Measurements from ENCODE around the gene ENOX1. TPM values are rescaled to one million over a fixed set of nuclear protein-coding genes. Genes with fewer than 3 reads are reported as not detected.

Gene ENOX1
- total RNA-seq, 1 donor from 2014 or later = 0.14 TPM

DNA sequence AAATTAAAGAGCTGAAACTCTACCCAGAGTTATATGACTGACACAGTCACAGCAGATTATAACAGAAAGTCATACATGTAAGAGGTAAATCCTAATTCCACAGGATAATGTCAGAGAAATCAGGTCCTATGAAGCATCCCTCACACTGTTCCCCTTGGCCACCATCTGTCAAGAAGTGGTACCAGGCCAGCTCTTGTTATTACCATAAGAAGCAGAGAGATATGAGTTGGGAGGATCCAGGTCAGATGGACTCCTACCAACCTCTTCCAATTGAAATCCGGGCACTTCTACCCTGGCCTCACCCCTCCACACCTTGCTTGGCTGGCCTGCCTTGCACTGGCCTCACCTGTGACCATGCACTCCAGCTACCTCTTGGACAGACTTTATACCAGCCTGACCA, 410.2 kb downstream of the ENOX1 start:
- Mint-ChIP-seq H3K27me3 (peaks cover 25% of the 10 kb centered on the region), H3K4me1 (peaks cover 2% of the 10 kb centered on the region), H3K36me3 (ENCODE audit: low read depth) (no peaks in the 10 kb centered on the region), H3K9me3 (peaks cover 8% of the 10 kb centered on the region), H3K27ac (no peak overlapping the region), H3K4me3 (no peak overlapping the region)
- DNase-seq = no peak
- intact Hi-C loops (cut with micrococcal nuclease) = no loop called here

DNA sequence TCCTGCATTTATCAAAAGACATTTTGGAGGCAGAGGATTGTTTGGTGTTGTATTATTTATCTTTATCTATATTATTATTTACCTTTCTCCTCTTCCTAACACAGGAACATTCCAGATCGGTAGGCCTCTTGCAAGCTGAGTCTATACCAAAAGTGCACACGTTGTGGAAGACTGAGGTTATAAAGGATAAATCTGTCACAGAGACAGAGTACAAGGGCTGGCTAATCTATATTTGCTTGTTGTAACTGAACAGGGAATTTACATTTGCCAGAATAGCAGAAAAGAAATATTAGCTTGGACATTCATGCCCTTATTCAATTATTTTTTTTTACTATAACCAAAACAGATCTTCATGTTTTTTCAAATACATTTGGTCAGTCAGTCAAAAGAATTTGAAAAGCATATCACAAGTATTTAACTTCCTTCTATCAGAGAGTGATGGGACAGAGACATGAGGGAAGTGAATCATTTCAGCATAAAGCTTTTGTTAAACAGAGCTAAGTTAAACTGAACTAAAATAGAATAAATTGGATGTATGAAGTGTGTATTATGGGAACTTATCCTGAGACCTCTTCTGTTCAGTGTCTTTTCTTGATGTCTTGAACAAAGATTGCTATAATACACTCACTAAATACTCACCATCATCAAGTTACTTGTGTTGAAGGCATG, 410.8 kb downstream of the ENOX1 start:
- no peak for DNase-seq
- Mint-ChIP-seq H3K27me3 (peaks cover 25% of the 10 kb centered on the region), H3K4me1 (peaks cover 2% of the 10 kb centered on the region), H3K9me3 (peaks cover 8% of the 10 kb centered on the region), H3K36me3 (ENCODE audit: low read depth) (no peaks in the 10 kb centered on the region), H3K27ac (no peak overlapping the region), H3K4me3 (no peak overlapping the region)
- intact Hi-C loops (cut with micrococcal nuclease) = no loop called here

DNA sequence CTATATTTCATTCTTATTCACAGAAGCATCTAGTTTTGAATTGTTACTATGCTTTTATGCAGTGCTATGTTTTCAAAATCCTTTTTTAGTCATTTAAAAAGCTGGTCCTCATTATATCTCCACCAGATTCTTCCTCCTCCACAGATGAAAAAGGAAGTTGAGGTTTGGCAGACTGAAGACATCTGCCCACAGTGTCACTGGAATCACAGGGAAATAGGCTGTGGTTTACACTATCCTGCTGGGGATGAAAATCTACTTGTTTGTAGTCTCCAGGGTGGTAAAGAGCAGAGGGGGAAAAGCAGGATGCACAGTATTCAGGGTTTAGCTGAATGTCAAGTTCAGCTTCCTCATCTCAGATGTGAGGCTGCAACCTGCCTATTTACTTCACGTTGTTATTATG, 412.2 kb downstream of the ENOX1 start:
- peaks cover 23% of the 10 kb centered on the region for H3K27me3 Mint-ChIP-seq
- H3K27ac Mint-ChIP-seq = no peak overlapping the region
- intact Hi-C loops (cut with micrococcal nuclease) = no loop called here
- H3K9me3 Mint-ChIP-seq = peaks cover 8% of the 10 kb centered on the region
- H3K36me3 Mint-ChIP-seq (ENCODE audit: low read depth) = no peaks in the 10 kb centered on the region
- DNase-seq = no peak
- H3K4me1 Mint-ChIP-seq = peaks cover 2% of the 10 kb centered on the region
- H3K4me3 Mint-ChIP-seq = no peak overlapping the region

DNA sequence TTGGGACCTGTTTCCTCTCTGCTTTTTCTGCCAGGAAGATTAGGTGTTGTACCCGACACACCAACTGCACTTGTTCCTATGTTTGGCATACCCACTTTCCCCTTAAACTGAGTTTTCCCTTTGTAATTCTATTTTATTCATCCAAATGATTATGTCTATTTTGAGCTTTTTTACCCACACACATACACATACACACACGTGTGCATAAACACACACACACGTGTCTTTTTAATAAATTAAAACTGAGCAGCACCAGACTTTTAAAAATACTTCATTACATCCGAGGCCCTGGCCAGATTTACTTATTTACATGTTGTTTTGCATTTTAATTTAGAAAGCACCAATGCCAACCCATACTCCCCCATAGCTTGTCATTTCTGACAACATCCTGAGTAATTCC, 413.4 kb downstream of the ENOX1 start:
- DNase-seq = no peak
- Mint-ChIP-seq H3K4me3 (no peak overlapping the region), H3K36me3 (ENCODE audit: low read depth) (no peaks in the 10 kb centered on the region), H3K9me3 (peaks cover 4% of the 10 kb centered on the region), H3K27me3 (peaks cover 16% of the 10 kb centered on the region), H3K4me1 (peaks cover 5% of the 10 kb centered on the region), H3K27ac (no peak overlapping the region)
- intact Hi-C loops (cut with micrococcal nuclease) = no loop called here

DNA sequence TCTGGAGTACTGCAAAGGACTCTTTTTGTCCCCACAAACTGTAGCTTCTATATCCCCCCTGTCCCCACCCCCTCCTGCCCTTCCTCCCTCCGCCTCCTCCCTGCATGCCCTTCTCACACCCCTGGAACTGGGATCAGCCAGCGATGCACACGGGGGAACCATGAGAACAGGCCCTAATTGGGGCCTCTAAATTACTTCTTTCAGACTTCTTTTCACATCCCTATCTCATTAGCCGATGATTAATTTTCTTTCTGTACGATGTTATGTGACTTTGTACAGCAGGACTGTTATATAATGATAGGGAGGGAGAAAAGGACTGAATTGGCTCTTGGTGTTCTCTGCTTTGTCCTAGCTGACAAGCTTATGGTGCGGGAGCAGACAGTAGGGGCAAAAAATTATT, 415.9 kb downstream of the ENOX1 start:
- DNase-seq = no peak
- H3K4me1 Mint-ChIP-seq = peaks cover 16% of the 10 kb centered on the region
- H3K27ac Mint-ChIP-seq = no peak overlapping the region
- no peaks in the 10 kb centered on the region for H3K36me3 Mint-ChIP-seq (ENCODE audit: low read depth)
- intact Hi-C loops (cut with micrococcal nuclease) = no loop called here
- peaks cover 6% of the 10 kb centered on the region for H3K27me3 Mint-ChIP-seq
- H3K4me3 Mint-ChIP-seq = no peak overlapping the region
- H3K9me3 Mint-ChIP-seq = no peaks in the 10 kb centered on the region

DNA sequence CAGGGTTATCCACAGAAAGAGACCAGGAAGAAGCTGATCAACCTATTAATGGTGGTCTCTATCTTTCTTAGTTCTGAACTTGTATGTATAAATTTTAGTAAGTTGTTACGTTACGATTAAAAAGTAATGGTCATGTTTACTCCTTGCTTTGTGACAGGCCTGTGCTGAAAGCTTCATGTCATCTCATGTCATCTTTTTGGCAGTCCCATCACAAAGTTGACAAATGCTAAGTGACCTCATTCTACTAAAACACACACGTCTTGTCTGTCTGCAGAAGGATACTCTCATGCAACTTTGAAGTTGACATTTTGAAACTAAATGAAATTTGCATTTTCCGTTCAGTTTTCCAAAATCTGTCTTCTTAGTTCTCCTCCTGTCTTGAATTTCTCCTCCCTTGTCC, 417.5 kb downstream of the ENOX1 start:
- H3K27me3 Mint-ChIP-seq = peaks cover 3% of the 10 kb centered on the region
- no peak overlapping the region for H3K4me3 Mint-ChIP-seq

DNA sequence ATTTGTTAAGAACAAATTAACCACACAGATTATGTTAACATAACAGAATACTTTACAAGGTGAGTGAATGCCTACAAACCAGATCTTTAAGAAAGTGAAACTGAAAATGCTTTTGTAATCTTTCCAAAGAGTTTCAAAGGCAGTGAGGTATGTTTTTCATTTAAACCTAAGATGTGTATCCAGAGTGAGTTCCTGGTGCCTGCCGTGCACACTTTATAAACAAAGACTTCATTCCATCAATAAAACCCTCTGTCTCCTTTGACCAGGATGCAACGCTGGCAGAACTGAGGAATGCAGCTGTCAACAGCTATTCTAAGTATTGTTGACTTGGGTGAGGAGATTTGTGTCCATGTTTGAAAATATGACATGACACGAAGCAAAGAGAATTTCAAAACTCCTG, 418.8 kb downstream of the ENOX1 start:
- H3K36me3 Mint-ChIP-seq (ENCODE audit: low read depth) = no peaks in the 10 kb centered on the region
- peak; percentile 70 for DNase-seq
- H3K4me3 Mint-ChIP-seq = peak overlapping the region; percentile 69
- H3K27ac Mint-ChIP-seq = peak overlapping the region; percentile 23
- peaks cover 16% of the 10 kb centered on the region for H3K4me1 Mint-ChIP-seq
- no peaks in the 10 kb centered on the region for H3K27me3 Mint-ChIP-seq
- intact Hi-C loops (cut with micrococcal nuclease) = no loop called here
- no peaks in the 10 kb centered on the region for H3K9me3 Mint-ChIP-seq

More for the DNA sequence above, 417.5 kb downstream of the ENOX1 start:
- H3K36me3 Mint-ChIP-seq (ENCODE audit: low read depth) = no peaks in the 10 kb centered on the region
- no peaks in the 10 kb centered on the region for H3K9me3 Mint-ChIP-seq
- intact Hi-C loops (cut with micrococcal nuclease) = no loop called here
- H3K27ac Mint-ChIP-seq = no peak overlapping the region
- H3K4me1 Mint-ChIP-seq = peaks cover 16% of the 10 kb centered on the region
- no peak for DNase-seq

DNA sequence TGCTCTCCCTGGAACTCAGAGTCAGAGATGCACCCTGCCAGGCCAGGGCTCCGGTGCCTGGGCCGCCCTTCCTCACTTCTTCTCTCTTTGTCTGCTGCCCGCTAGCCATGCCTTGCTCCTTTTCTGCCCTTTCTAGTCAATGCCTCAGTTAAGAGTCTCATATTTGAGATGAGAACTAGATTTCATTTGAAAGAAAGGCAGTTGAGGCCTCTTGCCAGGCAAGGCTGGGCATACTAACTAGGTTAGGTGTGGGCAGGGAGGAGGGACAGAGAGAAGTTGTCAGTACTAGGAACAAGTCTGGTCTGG, 421.8 kb downstream of the ENOX1 start:
- no peaks in the 10 kb centered on the region for H3K27me3 Mint-ChIP-seq
- H3K27ac Mint-ChIP-seq = no peak overlapping the region
- intact Hi-C loops (cut with micrococcal nuclease) = no loop called here
- no peaks in the 10 kb centered on the region for H3K36me3 Mint-ChIP-seq (ENCODE audit: low read depth)
- no peak overlapping the region for H3K4me3 Mint-ChIP-seq
- DNase-seq = no peak
- H3K9me3 Mint-ChIP-seq = no peaks in the 10 kb centered on the region
- peaks cover 13% of the 10 kb centered on the region for H3K4me1 Mint-ChIP-seq

DNA sequence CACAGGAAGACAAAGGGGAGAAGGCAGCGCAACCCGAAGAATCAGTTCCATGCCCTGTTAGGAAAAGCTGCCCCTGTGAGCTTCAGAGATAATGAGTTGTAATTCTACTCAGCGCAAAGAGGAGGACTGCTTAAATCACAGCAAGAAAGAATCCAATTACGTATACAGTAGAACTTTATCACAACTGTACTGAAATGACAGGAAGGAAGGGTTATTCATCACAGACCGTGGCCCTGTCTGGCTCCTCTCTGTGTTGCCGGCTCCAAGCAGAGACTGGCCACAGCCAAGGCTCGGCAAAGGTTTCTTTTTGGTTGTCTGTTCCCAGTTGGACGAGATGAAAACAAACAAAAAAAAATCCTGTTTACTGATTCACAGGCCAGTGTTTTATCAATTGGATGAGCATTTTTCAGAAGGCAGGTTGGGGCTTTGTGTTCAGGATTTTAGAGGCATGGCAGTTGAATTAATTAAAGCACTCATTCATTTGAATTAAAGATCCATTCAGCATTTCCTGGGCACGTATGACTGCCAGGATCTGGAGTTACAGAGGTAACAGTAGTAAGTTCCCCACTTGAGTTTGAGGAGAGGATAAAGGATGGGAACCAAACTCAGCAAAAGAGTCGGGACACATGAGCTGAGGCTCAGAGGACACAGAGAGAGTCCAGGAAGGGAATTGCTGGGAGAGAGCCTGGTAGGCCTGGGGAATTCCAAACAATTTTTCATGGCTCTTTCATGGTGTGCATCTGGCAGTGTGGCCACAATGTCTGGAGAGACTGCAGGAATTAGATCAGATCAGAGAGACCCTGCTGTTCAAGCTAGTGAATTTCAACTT, 422.3 kb downstream of the ENOX1 start:
- Mint-ChIP-seq H3K4me1 (peaks cover 13% of the 10 kb centered on the region), H3K4me3 (no peak overlapping the region), H3K9me3 (no peaks in the 10 kb centered on the region), H3K27me3 (no peaks in the 10 kb centered on the region), H3K27ac (no peak overlapping the region), H3K36me3 (ENCODE audit: low read depth) (no peaks in the 10 kb centered on the region)
- DNase-seq = no peak
- intact Hi-C loops (cut with micrococcal nuclease) = no loop called here

DNA sequence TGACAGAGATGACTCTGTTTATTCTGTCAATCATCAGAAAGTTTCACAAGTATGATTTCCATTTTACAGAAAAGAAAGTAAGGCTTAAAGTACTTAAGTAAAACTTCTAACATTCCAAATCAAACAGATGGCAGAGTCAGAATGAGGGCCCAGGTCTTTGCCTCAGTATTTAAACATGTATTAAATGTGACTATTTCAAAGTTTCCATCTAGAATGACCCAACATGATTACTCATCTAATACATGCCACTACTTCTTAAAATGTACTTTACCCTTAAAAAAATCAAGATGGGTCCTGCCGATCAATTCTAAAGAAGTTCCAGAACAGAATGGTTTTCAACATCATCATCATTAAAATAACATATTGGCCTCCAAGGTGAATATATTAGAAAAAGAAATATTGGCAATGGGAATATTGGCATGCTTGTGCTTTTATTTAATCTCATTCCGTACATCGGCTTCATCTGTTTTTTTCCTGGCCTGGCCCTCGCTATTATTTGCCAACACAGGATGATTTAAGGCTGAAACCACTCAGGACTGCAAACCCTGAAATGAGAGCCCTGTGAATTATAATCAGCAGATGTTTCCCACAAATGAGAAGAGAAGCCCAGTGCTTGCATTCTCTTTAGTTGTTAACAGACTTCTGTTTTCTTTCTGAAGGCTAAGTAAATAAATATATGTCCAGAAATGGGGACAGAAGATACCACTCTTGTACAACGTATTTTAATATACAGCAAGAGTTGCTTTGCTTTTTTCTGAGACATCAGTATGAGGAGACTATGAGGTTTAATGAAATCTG, 423.4 kb downstream of the ENOX1 start:
- no peaks in the 10 kb centered on the region for H3K27me3 Mint-ChIP-seq
- no peaks in the 10 kb centered on the region for H3K9me3 Mint-ChIP-seq
- H3K36me3 Mint-ChIP-seq (ENCODE audit: low read depth) = no peaks in the 10 kb centered on the region
- intact Hi-C loops (cut with micrococcal nuclease) = no loop called here
- peaks cover 10% of the 10 kb centered on the region for H3K4me1 Mint-ChIP-seq
- DNase-seq = no peak
- H3K27ac Mint-ChIP-seq = no peak overlapping the region
- H3K4me3 Mint-ChIP-seq = no peak overlapping the region

DNA sequence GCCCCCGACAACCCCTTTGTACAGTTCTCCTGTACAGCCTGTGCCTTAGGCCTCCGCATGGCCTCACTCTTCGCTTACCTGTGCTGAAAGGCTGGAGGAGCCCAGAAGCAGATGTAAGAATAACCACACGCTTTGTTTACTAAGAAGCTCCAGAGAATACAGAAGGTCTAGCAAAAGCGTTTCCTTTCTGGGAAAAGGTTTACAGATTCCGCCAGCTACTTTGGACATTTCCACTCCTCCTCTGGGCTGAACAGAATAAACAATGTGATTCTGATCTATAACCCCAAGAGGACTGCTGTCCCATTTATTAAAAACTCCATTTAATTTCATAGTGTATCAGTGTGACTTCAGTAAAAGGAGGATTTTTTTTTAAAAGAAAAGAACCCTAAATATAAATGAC, 424.2 kb downstream of the ENOX1 start:
- intact Hi-C loops (cut with micrococcal nuclease) = no loop called here
- H3K4me3 Mint-ChIP-seq = no peak overlapping the region
- H3K4me1 Mint-ChIP-seq = peaks cover 4% of the 10 kb centered on the region

DNA sequence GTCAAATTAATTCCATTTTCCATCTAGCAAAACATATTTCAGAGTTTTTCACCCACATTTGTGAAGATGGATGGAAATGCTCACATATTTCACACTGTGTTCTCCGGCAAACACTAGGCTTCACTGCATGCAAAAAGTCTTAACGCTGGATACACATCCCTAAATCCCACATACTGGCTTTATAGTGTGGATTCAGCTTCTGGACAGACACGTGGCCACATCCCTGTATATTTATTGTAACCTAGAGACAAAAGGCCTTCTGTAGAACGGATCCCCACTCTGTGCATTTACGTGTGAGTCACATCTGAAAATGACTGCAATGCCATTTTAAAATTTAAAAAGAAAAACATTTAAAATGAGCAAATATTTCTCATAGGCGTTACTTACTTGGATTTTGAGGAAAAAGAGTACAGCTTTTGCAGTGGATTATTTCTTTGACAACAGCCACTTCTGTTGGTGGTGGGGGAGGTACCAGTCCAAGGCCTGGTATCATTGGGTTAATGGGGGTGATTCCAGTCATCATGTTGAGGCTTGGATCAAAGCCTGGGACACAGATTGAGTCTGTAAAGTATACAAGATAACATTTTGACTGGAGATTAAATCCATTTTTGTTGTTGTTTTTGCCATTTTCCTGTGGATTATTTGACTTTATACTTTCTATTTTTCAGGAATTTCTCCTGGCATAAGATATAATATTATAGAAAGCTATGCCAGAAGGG, 425.7 kb downstream of the ENOX1 start:
- Mint-ChIP-seq H3K4me1 (peaks cover 2% of the 10 kb centered on the region), H3K36me3 (ENCODE audit: low read depth) (no peaks in the 10 kb centered on the region), H3K9me3 (no peaks in the 10 kb centered on the region), H3K27me3 (no peaks in the 10 kb centered on the region), H3K4me3 (no peak overlapping the region), H3K27ac (no peak overlapping the region)
- intact Hi-C loops (cut with micrococcal nuclease) = no loop called here
- no peak for DNase-seq

More for the DNA sequence above, 424.2 kb downstream of the ENOX1 start:
- no peaks in the 10 kb centered on the region for H3K9me3 Mint-ChIP-seq
- no peak for DNase-seq
- H3K27me3 Mint-ChIP-seq = no peaks in the 10 kb centered on the region
- H3K36me3 Mint-ChIP-seq (ENCODE audit: low read depth) = no peaks in the 10 kb centered on the region
- H3K27ac Mint-ChIP-seq = no peak overlapping the region

DNA sequence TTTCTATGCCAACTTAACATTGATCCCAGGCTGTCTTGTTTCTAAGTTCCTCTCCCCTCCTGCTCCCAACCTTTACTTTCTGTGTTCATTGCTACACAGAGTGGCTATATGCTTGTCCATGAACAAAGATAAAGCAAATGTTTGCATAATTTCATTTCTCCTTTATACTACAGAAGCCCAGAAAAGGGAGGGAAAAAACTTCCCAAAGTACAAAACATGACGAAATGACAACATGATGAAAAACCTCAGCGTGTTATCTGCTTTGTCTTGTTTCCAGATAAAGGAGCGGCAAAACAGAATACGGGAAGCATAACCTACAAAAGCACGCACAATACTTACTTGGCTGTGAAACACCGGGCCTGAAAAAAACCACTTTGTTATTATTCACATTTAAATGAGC, 426.6 kb downstream of the ENOX1 start:
- Mint-ChIP-seq H3K9me3 (no peaks in the 10 kb centered on the region), H3K4me3 (no peak overlapping the region), H3K27me3 (no peaks in the 10 kb centered on the region), H3K4me1 (peaks cover 2% of the 10 kb centered on the region), H3K36me3 (ENCODE audit: low read depth) (no peaks in the 10 kb centered on the region), H3K27ac (no peak overlapping the region)
- DNase-seq = no peak
- intact Hi-C loops (cut with micrococcal nuclease) = no loop called here

DNA sequence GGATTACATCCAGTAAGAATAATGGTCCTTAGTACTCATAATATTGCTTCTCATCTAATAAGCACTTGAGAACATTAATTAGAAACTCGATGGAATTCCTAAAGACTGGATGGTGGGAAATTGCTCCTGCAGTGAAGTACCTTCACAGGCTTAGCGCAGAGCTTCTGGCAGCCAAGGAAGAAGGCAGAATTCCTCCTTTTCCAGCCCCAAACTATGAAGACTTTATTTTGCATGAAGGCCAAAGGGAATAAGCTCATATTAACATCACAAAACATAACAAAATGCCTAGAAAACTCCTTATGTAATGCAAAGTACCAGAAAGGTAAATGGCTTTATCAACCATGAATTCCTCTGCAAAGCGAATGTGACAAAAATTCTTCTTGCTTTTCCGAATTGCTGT, 427.2 kb downstream of the ENOX1 start:
- no peaks in the 10 kb centered on the region for H3K36me3 Mint-ChIP-seq (ENCODE audit: low read depth)
- no peaks in the 10 kb centered on the region for H3K9me3 Mint-ChIP-seq
- DNase-seq = no peak
- no peak overlapping the region for H3K27ac Mint-ChIP-seq
- H3K4me1 Mint-ChIP-seq = peaks cover 2% of the 10 kb centered on the region
- intact Hi-C loops (cut with micrococcal nuclease) = no loop called here
- H3K27me3 Mint-ChIP-seq = peaks cover 2% of the 10 kb centered on the region
- no peak overlapping the region for H3K4me3 Mint-ChIP-seq

All from activated CD4-positive, alpha-beta T cell treated with anti-CD3 and anti-CD28 coated beads, Interleukin-2, amount 10 ng/mL, durations not matched to agents 24 days and 14 days (primary cell).